H1 (cell line): ENCODE measurements around the gene COX10. TPM values are rescaled to one million over a fixed set of nuclear protein-coding genes. Genes with fewer than 3 reads are reported as not detected.

Experiments
- CTCF ChIA-PET: fragments of 300-600 bp; sonication (Branson Sonifier 250); formaldehyde crosslinking; loops from one replicate; lab custom pipeline; 2021; ENCODE audit not compliant: partially characterized antibody; lab: Charles Lee
- POLR2A ChIA-PET: fragments of 300-600 bp; sonication (Branson Sonifier 250); formaldehyde crosslinking; loops from one replicate; lab custom pipeline; 2021; ENCODE audit warnings: inconsistent platforms; ENCODE audit not compliant: partially characterized antibody; lab: Charles Lee
- DNase-seq, 2 experiments: peaks; one replicate each; pipeline versions ENCODE4 v3.0.0 to v3.0.0-alpha.2; 2010 to 2022; ENCODE audit warnings: low spot score in 2 of 2, low read depth in 1 of 2, mixed read lengths in 1 of 2
- FAIRE-seq: peaks from 2 replicates; lab custom pipeline; 2011; peaks lifted over from hg19 to GRCh38; lab: Jason Lieb, UNC
- H2AFZ ChIP-seq: 2 replicates; pipeline ENCODE4 v1.8.1; 2012; ENCODE audit warnings: low read length, inconsistent platforms
- H2AK5ac ChIP-seq: 2 replicates; pipeline ENCODE4 v1.6.1; 2013; ENCODE audit warnings: low read depth, low read length
- H2BK120ac ChIP-seq: replicated peaks from 2 replicates; pipeline ENCODE3; 2013; ENCODE audit warnings: low read depth, low read length, inconsistent platforms
- H2BK12ac ChIP-seq: 2 replicates; pipeline ENCODE4 v1.6.1; 2013; ENCODE audit warnings: low read depth, low read length
- H2BK15ac ChIP-seq: 2 replicates; pipeline ENCODE4 v1.6.1; 2013; ENCODE audit warnings: low read length
- H2BK20ac ChIP-seq: 2 replicates; pipeline ENCODE4 v1.6.1; 2013; ENCODE audit warnings: low read length
- H2BK5ac ChIP-seq: 2 replicates; pipeline ENCODE4 v1.6.1; 2013; ENCODE audit warnings: low read depth, low read length
- H3K14ac ChIP-seq: 2 replicates; pipeline ENCODE4 v1.6.1; 2013; ENCODE audit warnings: inconsistent platforms; ENCODE audit not compliant: insufficient read length
- H3K18ac ChIP-seq: 2 replicates; pipeline ENCODE4 v1.6.1; 2013; ENCODE audit warnings: low read length; ENCODE audit errors: extremely low read depth
- H3K23ac ChIP-seq: 2 replicates; pipeline ENCODE4 v1.6.1; 2013; ENCODE audit warnings: inconsistent platforms; ENCODE audit not compliant: insufficient read length
- H3K23me2 ChIP-seq: 2 replicates; pipeline ENCODE4 v1.6.1; 2013; ENCODE audit warnings: low read depth, low read length
- H3K27ac ChIP-seq: 2 replicates; pipeline ENCODE4 v1.6.1; 2011; ENCODE audit warnings: low read depth, low read length, inconsistent platforms
- H3K27me3 ChIP-seq, 4 experiments: replicated peaks in 1 of 4; 1 replicate in 1 of 4; 2 replicates in 3 of 4; pipeline versions ENCODE4 v1.6.1 to v1.8.1; 2011 to 2013; ENCODE audit warnings: low read length in 3 of 4, mild to moderate bottlenecking in 3 of 4, inconsistent platforms in 2 of 4, mixed read lengths in 2 of 4, moderate library complexity in 1 of 4; ENCODE audit not compliant: control insufficient read depth in 3 of 4, insufficient read depth in 3 of 4; ENCODE audit errors: extremely low read depth in 1 of 4
- H3K36me3 ChIP-seq, 4 experiments: 2 replicates each; pipeline versions ENCODE4 v1.6.1 to v1.8.1; 2011 to 2013; ENCODE audit warnings: mild to moderate bottlenecking in 4 of 4, low read length in 3 of 4, moderate library complexity in 2 of 4, control low read depth in 1 of 4, inconsistent platforms in 1 of 4; ENCODE audit not compliant: insufficient read depth in 4 of 4, control insufficient read depth in 2 of 4
- H3K4ac ChIP-seq: replicated peaks from 2 replicates; pipeline ENCODE3; 2013; ENCODE audit warnings: low read length, low read depth, mixed read lengths, inconsistent platforms; ENCODE audit not compliant: insufficient read length
- H3K4me1 ChIP-seq, 4 experiments: replicated peaks in 1 of 4; 1 replicate in 1 of 4; 2 replicates in 3 of 4; pipeline versions ENCODE4 v1.6.1 to v1.8.1; 2011 to 2013; ENCODE audit warnings: low read length in 3 of 4, inconsistent platforms in 2 of 4, mixed read lengths in 1 of 4; ENCODE audit not compliant: insufficient read depth in 4 of 4, control insufficient read depth in 3 of 4
- H3K4me2 ChIP-seq, 2 experiments: 2 replicates each; pipeline versions ENCODE4 v1.6.1 to v1.8.1; 2011 to 2013; ENCODE audit warnings: low read depth in 2 of 2, low read length in 2 of 2, control low read depth in 1 of 2, inconsistent platforms in 1 of 2, mild to moderate bottlenecking in 1 of 2; ENCODE audit not compliant: insufficient read depth in 1 of 2
- H3K4me3 ChIP-seq, 4 experiments: fragments of 200-600, 300-600 bp in 1 of 4; sonication (generic), shearing (Covaris generic), sonication (Bioruptor Twin) in 1 of 4; 2 replicates each; pipeline versions ENCODE4 v1.5.1 to v1.8.1; 2011 to 2016; ENCODE audit warnings: low read length in 4 of 4, low read depth in 3 of 4, control low read depth in 2 of 4, inconsistent platforms in 2 of 4, mild to moderate bottlenecking in 2 of 4, mixed read lengths in 1 of 4, moderate library complexity in 1 of 4; ENCODE audit not compliant: insufficient read depth in 2 of 4; ENCODE audit errors: extremely low read depth in 1 of 4
- H3K56ac ChIP-seq: replicated peaks from 2 replicates; pipeline ENCODE3; 2013; ENCODE audit warnings: low read depth, mild to moderate bottlenecking, mixed read lengths, low read length, inconsistent platforms; ENCODE audit not compliant: insufficient read length
- H3K79me1 ChIP-seq: 2 replicates; pipeline ENCODE4 v1.6.1; 2013; ENCODE audit warnings: low read depth, low read length, control low read depth
- H3K79me2 ChIP-seq, 2 experiments: 2 replicates each; pipeline versions ENCODE4 v1.6.1 to v1.8.1; 2012 to 2013; ENCODE audit warnings: low read length in 2 of 2, mild to moderate bottlenecking in 2 of 2, inconsistent platforms in 1 of 2; ENCODE audit not compliant: insufficient read depth in 2 of 2, control insufficient read depth in 1 of 2
- H3K9ac ChIP-seq, 4 experiments: replicated peaks in 1 of 4; 1 replicate in 1 of 4; 2 replicates in 3 of 4; pipeline versions ENCODE4 v1.6.1 to v1.8.1; 2011 to 2013; ENCODE audit warnings: low read depth in 3 of 4, low read length in 3 of 4, control low read depth in 2 of 4, mild to moderate bottlenecking in 2 of 4, moderate library complexity in 2 of 4, inconsistent platforms in 1 of 4; ENCODE audit errors: extremely low read depth in 1 of 4
- H3K9me3 ChIP-seq, 2 experiments: 2 replicates each; pipeline versions ENCODE4 v1.6.1 to v1.8.1; 2012 to 2013; ENCODE audit warnings: mild to moderate bottlenecking in 2 of 2, moderate library complexity in 2 of 2, control low read depth in 1 of 2, inconsistent platforms in 1 of 2, low read depth in 1 of 2, low read length in 1 of 2, mixed read lengths in 1 of 2; ENCODE audit not compliant: insufficient read depth in 2 of 2
- H4K20me1 ChIP-seq, 2 experiments: replicated peaks in 1 of 2; 2 replicates each; pipeline versions ENCODE3 to v1.8.1; 2011 to 2013; ENCODE audit warnings: inconsistent platforms in 2 of 2, low read length in 2 of 2, mild to moderate bottlenecking in 1 of 2; ENCODE audit not compliant: insufficient read depth in 2 of 2, control insufficient read depth in 1 of 2
- H4K5ac ChIP-seq: 2 replicates; pipeline ENCODE4 v1.6.1; 2013; ENCODE audit warnings: low read length, low read depth, mixed read lengths, inconsistent platforms; ENCODE audit not compliant: insufficient read length
- H4K8ac ChIP-seq: 2 replicates; pipeline ENCODE4 v1.8.0; 2013; ENCODE audit warnings: mild to moderate bottlenecking, moderate library complexity, low read length, inconsistent platforms; ENCODE audit not compliant: insufficient read depth; ENCODE audit errors: extremely low read depth
- H4K91ac ChIP-seq: replicated peaks from 2 replicates; pipeline ENCODE3; 2013; ENCODE audit warnings: low read length, mixed read lengths, inconsistent platforms; ENCODE audit not compliant: insufficient read length
- BRCA1 ChIP-seq: IDR thresholded peaks from 2 replicates; pipeline ENCODE4 v1.6.1; 2012; ENCODE audit warnings: low read depth, low read length, improper control_type of control experiment
- FOSL1 ChIP-seq: IDR thresholded peaks from 2 replicates; pipeline ENCODE4 v1.6.1; 2011; ENCODE audit warnings: mild to moderate bottlenecking, low read depth, low read length, moderate library complexity; ENCODE audit not compliant: insufficient read depth
- GTF2F1 ChIP-seq: IDR thresholded peaks from 2 replicates; pipeline ENCODE4 v1.6.1; 2012; ENCODE audit warnings: low read depth, low read length, improper control_type of control experiment, borderline replicate concordance
- HDAC6 ChIP-seq: IDR thresholded peaks from one replicate; pipeline ENCODE4 v1.7.1; 2012; ENCODE audit warnings: low read depth, mild to moderate bottlenecking, inconsistent platforms, low read length, moderate library complexity
- KDM1A ChIP-seq: fragments of 200-600, 300-600 bp; sonication (generic); IDR thresholded peaks from 2 replicates; pipeline ENCODE4 v1.7.1; 2016; ENCODE audit warnings: mild to moderate bottlenecking, low read length, borderline replicate concordance
- NANOG ChIP-seq: IDR thresholded peaks from 2 replicates; pipeline ENCODE4 v1.6.1; 2011; ENCODE audit warnings: low read length, low read depth, mild to moderate bottlenecking, inconsistent platforms; ENCODE audit not compliant: insufficient read depth, poor library complexity, severe bottlenecking
- PHF8 ChIP-seq: fragments of 200-600 bp; sonication (generic); conservative IDR thresholded peaks from 2 replicates; pipeline ENCODE4 v1.7.1; 2012; ENCODE audit warnings: low read depth, mild to moderate bottlenecking, inconsistent platforms, low read length, moderate library complexity
- POLR2A ChIP-seq, 2 experiments: IDR thresholded peaks; 1 replicate in 1 of 2; 2 replicates in 1 of 2; pipeline ENCODE4 v1.6.1; 2011; ENCODE audit warnings: low read depth in 2 of 2, low read length in 2 of 2, mild to moderate bottlenecking in 2 of 2; ENCODE audit errors: control extremely low read depth in 1 of 2
- POU5F1 ChIP-seq: IDR thresholded peaks from 2 replicates; pipeline ENCODE4 v1.6.1; 2011; ENCODE audit warnings: low read depth, mild to moderate bottlenecking, low read length, moderate library complexity
- RBBP5 ChIP-seq: IDR thresholded peaks from 2 replicates; pipeline ENCODE4 v1.7.1; 2012; ENCODE audit warnings: low read depth, mild to moderate bottlenecking, inconsistent platforms, low read length, moderate library complexity, borderline replicate concordance
- SIX5 ChIP-seq: IDR thresholded peaks from 2 replicates; pipeline ENCODE4 v1.6.1; 2011; ENCODE audit warnings: mild to moderate bottlenecking, low read depth, low read length
- SUZ12 ChIP-seq: fragments of 200-600 bp; sonication (generic); IDR thresholded peaks from 2 replicates; pipeline ENCODE4 v1.6.1; 2012; ENCODE audit warnings: mild to moderate bottlenecking, inconsistent platforms, low read length, moderate library complexity, mixed read lengths
- TEAD4 ChIP-seq: IDR thresholded peaks from 2 replicates; pipeline ENCODE4 v1.6.1; 2012; ENCODE audit warnings: low read depth, low read length, inconsistent platforms, mixed read lengths
- WGBS, 2 experiments: shearing (Covaris generic) in 1 of 2; methylation state at CpG; one replicate each; pipeline versions ENCODE4 v1.1.6 to v1.1.7; 2013 to 2015; ENCODE audit warnings: low lambda C conversion rate in 2 of 2, mixed read lengths in 2 of 2, inconsistent platforms in 1 of 2, low coverage in 1 of 2, missing lambda C conversion rate in 1 of 2; ENCODE audit not compliant: insufficient replicate concordance in 2 of 2, insufficient coverage in 1 of 2, insufficient read length in 1 of 2; ENCODE audit errors: extremely low coverage in 1 of 2, missing lambda C conversion rate in 1 of 2; 5-methylcytosine and 5-hydroxymethylcytosine counted together
- polyA plus RNA-seq, 7 experiments: library from polyadenylated mRNA; depleted of rRNA in 3 of 7; stranded (reverse) in 5 of 7; unstranded in 2 of 7; fragments of >200 nt in 5 of 7; fragments of 200-250 nt in 2 of 7; gene quantifications; 1 replicate in 5 of 7; 2 replicates in 1 of 7; 4 replicates in 1 of 7; pipeline versions ENCODE4 v1.2.1 to v1.2.3, GENCODE V29; 2011 to 2013; ENCODE audit warnings: missing spikeins in 2 of 7, mixed read lengths in 2 of 7
- total RNA-seq: library from RNA; stranded (reverse); fragmentation: NEBNext Ultra II Directional; extraction: Animal tissue kit (Norgen Biotek cat#: 25700); gene quantifications from 2 replicates; pipeline ENCODE4 v1.2.1, GENCODE V29; 2021

The COX10 gene
- total and polyA plus RNA-seq, 2 of the 8 experiments (the other 6 are each of a cell fraction or from before 2014, with no cell fraction given): 18.0 to 23.0 TPM

GRCh38 chr17:14098246-14098645 lies 28.9 kb downstream of the COX10 start:
- no peak overlapping the region for H4K8ac ChIP-seq
- H3K27ac ChIP-seq: no peak overlapping the region
- peaks cover 0 to 3% of the 10 kb centered on the region in 2 experiments for H4K20me1 ChIP-seq
- no peak overlapping the region for H3K9ac ChIP-seq
- H3K4ac ChIP-seq: no peak overlapping the region
- 85% methylated on average over 3 of the region's 3 CpGs; no CpG with 5 or more reads in 1 of the 2 experiments for WGBS, 2 experiments
- H2BK12ac ChIP-seq: no peak overlapping the region
- no peak overlapping the region for H2BK20ac ChIP-seq
- H3K23me2 ChIP-seq: no peaks in the 10 kb centered on the region
- no peak overlapping the region for H2AK5ac ChIP-seq
- no peaks in the 10 kb centered on the region; the same call in 1 of the 2 replicates for H3K79me1 ChIP-seq
- no peak overlapping the region for H3K4me2 ChIP-seq
- FAIRE-seq (no peak), DNase-seq (no peak)
- no peak overlapping the region for H3K4me3 ChIP-seq
- CTCF ChIA-PET: interaction anchor here (0.6 kb wide), 1 partner anchor 55 kb away, joined by 3 read pairs; no protein-coding TSS in a partner anchor
- H4K91ac ChIP-seq: no peak overlapping the region
- H4K5ac ChIP-seq: no peak overlapping the region
- H3K23ac ChIP-seq: no peak overlapping the region
- no peaks in the 10 kb centered on the region for H3K36me3 ChIP-seq
- H3K56ac ChIP-seq: no peak overlapping the region
- POLR2A ChIA-PET: interaction anchor here (1.3 kb wide), 1 partner anchor 9 kb away, joined by 4 read pairs; no protein-coding TSS in a partner anchor
- H3K18ac ChIP-seq: no peak overlapping the region
- no peak overlapping the region for H3K14ac ChIP-seq
- H3K27me3 ChIP-seq: no peaks in the 10 kb centered on the region
- H3K9me3 ChIP-seq: no peaks in the 10 kb centered on the region
- no peak overlapping the region for H2BK120ac ChIP-seq
- no peak overlapping the region for H2BK5ac ChIP-seq
- no peak overlapping the region for H2AFZ ChIP-seq
- no peak overlapping the region for H2BK15ac ChIP-seq
- peaks cover 0 to 35% of the 10 kb centered on the region in 2 experiments; a peak in 2 of 4 replicates for H3K79me2 ChIP-seq
- peaks cover 0 to 2% (median 0%) of the 10 kb centered on the region in 4 experiments; a peak in 1 of 7 replicates for H3K4me1 ChIP-seq
- no peak for TF ChIP-seq POLR2A (IDR thresholded peaks at IDR 0.05; ENCODE audit: control extremely low read depth in 1 of 2, low read depth in 2 of 2, low read length in 2 of 2)
- no peak for TF ChIP-seq GTF2F1
- no peak for TF ChIP-seq RBBP5
- TF ChIP-seq KDM1A: no peak
- no peak for TF ChIP-seq PHF8
- TF ChIP-seq HDAC6: no peak
- no peak for TF ChIP-seq FOSL1
- TF ChIP-seq POU5F1: no peak
- TF ChIP-seq SUZ12: no peak
- no peak for TF ChIP-seq SIX5
- TF ChIP-seq BRCA1: no peak
- TF ChIP-seq TEAD4: no peak
- TF ChIP-seq NANOG: no peak
